NCI-H510A (cell line): Measurements from ENCODE around the gene TRIM28.
"Not testable (repeated sequence)": the region's sequence is repeated elsewhere in the genome, so short reads cannot be mapped to it uniquely, and the experiment has no call there.

Source experiments
- DNase-seq: peaks from one replicate; lab custom pipeline; 2025; lab: John Stamatoyannopoulos, UW

The TRIM28 gene

DNA sequence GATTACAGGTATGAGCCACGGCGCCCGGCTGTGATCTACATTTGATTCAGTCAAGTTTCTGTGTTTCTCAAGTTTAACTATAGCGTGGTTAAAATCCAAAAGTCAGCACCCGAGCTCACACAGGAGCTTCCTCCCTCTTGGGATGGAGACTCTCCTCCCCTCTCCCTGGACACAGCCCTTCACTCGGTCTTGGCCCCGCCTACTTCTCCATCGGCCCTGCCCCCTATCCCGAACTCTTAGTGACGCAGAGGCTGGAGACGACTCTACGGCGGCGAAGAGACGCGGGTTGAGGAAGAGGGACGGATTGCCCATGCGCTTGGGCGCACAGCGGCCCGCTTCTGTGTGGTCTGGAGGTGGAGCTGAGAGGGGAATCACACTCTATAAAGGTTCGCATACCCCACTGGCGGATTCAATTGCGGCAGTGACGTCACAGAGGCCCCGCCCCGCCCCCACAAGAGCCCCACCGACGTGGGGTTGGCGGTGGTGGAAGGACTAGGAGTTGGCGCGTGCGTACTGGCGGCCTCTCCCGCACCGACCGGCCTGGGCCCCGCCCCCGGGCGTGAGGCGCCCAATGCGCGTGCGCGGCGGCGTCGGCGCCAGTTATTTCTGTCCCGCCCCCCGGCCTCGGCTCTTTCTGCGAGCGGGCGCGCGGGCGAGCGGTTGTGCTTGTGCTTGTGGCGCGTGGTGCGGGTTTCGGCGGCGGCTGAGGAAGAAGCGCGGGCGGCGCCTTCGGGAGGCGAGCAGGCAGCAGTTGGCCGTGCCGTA lies at the start of gene TRIM28:
Gene TRIM28 (plus strand): TSS at position 239 of the 765 bp plus-strand sequence. CDS start 694 bp downstream, outside the sequence.
- DNase-seq: no peak

DNA sequence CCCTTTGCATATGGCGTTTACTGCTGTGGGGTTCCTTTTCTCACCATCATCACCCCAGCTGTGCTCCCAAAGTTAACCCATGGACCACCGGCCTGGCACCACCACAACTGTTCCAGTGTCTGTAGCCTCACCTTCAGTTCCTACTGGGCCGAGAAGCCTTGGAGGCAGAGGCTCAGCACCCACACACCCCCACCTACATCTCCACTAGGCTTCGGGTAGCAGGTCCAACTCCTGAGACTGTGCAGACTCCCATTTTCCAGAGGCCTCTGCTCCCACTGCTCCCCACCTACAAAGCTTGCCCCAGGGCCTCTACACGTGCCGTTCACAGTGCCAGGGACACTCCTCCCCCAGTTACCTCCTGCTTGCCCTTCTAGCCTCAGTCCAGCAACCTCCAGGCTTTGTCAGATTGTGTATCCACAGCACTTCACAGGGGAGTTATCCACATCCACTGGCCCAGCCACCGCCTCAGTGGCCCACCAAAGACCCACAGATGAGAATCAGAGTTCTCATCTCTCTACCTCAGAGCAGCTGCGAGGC lies 46.2 kb upstream of the TRIM28 start:
- DNase-seq: no peak

DNA sequence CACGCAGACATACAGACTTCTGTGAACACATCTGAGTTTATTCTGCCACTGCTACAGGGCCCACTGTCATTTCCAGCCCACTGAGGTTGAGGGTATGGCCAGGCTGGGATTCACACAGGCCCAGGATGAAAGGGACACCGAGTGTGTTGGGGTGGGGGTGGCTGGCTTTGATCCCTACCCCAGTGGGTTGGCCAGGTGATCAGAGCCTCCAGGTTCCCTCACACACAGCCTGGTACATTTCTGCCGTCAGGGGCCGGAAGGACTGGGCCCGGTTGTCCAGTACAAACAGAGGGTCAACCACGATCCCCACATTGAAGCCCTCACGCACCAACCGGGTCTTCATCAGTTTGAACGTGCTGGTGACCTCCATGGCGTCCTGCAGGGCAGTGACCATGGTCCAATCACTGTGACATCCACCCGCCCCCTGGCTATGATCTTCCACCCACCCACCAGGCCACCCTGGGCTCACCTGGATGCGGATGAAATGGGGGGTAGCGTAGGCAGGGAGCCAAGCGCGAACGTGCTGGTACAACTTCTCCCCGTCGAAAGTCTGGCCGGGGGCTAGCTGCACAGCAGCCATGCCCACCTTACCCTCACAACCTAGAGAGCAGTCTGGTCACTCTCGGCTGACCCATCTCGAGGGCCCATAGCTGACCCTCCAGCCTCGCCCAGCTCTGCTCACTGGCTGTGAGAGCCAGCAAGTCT lies 45.4 kb upstream of the TRIM28 start:
- DNase-seq: no peak

DNA sequence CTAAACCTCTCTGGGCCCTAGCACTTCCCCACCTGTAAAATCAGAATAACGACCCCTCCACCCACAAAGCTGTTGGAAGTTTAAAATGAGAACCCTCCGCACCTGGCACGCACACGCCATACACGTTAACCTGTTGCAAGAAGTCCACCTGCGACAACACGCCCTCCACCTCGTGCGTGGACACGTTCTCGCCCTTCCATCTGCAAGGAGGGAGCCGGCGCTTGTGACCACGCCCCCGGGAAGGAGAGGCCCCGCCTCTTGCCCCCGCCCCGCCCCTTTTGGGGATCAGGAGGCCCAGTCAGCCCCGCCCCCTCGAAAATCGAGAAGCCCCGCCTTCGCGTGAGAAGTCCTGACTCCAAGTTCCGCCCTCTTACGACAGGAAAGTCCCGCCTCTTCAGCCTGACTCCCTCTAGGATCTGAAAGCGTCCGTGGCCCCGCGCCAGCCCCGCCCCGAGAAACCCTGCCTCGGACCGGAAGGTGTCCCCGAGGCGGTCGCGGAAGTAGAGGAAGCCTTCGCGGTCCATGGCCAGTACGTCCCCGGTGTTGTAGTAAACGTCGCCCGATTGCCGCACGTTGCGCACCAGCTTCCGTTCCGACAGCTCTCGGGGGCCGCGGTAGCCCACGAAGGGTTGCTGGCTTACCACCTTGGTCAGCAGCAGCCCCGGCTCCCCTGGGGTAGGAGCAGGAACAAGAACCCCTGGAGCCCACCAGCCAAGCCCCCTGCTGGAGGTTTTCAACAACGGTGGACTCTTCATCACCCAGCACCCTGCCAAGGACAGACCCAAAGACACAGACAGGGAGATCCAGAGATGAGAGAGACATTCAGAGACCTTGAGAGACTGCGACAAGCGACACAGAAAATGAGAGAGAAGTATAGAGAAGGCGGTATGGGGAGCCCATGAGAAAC lies 44.6 kb upstream of the TRIM28 start:
- peak; percentile 89 for DNase-seq

DNA sequence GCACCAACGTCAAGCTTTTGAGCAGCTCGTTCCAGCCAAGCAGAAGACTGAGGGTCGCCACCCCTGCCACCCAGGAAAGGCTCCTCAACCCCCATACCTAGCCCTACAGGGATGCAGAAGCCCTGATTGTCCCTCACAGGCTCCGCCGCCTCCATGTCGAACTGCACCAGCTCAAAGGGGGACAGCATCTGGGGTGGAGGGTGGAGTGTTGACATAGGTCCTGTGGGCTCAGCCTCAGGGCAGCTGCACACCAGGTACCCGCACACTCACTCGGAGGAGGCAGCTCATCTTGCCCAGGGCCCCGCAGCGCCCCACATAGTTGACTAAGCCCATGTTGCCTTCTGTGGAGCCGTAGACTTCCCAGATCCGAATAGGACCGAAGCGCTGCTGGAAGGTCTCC lies 43.6 kb upstream of the TRIM28 start:
- DNase-seq: no peak

DNA sequence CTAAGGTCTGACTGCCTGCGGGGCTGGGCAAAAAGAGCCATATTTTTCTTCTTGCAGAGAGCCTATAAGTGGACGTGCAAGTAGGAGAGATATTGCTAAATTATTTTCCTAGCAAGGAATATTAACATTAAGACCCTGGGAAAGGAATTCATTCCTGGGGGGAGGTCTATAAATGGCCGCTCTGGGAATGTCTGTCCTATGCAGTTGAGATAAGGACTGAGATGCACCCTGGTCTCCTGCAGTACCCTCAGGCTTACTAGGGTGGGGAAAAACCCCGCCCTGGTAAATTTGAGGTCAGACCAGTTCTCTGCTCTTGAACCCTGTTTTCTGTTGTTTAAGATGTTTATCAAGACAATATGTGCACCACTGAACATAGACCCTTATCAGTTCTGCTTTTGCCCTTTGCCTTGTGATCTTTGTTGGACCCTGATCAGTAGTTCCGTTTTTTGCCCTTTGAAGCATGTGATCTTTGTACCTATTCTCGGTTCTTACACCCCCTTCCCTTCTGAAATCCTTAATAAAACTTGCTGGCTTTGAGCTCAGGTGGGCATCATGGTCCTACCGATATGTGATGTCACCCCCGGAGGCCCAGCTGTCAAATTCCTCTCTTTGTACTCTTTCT lies 36.2 kb upstream of the TRIM28 start:
- DNase-seq: not testable (repeated sequence)

DNA sequence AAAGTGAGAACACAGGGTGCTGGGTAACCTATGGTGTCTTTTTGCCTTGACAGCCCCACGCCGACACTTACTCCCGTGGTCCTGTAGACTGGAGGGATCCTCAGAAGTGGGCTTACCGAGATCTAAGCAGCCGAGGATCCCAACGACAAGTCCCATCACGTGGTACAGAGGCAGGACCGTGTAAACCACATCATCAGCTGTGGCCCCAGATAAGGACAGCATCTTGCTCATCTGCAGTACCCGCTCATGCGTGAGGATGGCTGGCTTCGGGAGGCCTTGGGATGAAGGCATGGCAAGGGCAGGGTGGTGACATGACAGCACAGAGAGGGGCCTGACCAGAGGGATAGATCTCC lies 34.2 kb upstream of the TRIM28 start:
- no peak for DNase-seq

DNA sequence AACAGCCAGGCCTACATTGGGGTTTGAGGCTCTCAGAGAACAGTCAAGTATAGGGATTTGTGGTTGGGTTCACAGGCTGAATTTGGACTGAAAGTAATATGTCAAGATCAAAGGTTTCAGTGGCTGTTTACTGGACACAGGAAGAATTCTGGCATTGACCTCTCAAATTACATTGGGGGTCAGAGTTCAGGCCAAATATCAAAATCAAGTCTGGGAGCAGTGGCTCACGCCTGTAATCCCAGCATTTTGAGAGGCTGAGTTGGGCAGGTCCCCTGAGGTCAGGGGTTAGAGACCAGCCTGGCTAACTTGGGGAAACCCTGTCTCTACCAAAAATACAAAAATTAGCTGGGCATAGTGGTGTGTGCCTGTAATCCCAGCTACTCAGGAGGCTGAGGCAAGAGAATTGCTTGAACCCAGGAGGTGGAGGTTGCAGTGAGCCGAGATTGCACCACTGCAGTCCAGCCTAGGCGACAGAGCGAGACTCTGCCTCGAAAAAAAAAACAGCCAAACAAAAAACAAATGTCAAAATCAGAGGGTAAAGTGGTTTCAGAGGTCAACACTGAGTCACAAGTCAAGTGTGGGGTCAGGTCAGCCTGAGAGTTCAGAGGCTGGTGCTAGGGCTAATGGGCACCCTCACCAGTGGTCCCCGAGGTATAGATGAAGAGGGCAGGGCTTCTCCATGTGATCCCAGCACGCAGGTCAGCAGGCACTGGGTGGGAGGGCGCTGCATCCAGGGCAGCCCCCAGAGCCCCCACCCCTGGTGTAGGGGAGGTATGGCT lies 33.6 kb upstream of the TRIM28 start:
- no peak for DNase-seq

DNA sequence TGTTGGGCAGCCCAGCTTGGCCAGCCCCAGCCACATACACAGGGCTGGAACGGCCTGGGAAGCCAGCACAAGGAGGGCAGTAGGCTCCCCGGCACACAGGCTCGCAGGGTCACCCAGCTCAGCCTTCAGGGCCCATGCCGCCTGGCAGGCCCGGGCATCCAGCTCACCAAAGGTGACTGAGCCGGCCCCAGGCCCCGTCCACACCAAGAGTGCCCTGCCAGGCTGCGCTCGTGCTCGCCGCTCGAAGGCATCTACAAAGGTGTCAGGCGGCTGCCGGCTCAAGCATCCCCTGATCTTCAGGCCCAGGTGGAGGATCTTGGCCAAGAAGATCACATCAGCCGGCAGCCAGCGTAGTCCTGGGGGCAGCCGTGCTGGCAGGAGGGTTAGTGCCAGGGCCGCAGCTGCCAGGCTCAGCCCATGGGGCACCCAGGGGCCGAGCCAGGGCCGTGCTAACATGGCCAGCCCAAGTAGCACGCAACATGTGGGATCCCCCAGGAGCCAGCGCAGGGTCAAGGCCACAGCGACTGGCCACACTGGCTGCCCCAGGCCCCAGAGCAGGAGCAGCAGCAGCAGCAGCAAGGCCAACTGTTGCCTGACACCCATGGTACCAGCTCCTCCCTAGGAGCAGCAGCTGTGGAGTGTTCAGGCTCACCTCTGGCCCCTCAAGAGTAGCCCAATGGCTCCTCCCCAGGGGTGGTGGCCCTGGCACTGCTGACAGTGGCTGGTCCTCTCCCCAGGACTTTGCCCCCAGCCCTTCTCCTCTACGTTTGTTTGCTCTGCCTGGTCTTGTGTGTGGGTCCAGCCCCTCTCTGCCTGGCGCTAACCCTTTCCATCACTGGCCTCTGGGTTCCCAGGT lies 32.3 kb upstream of the TRIM28 start, which contains the start of gene SLC27A5:
Gene SLC27A5 (minus strand): TSS at position 640 of the 856 bp plus-strand sequence. CDS start 37 bp downstream, at position 603.
- DNase-seq: no peak

DNA sequence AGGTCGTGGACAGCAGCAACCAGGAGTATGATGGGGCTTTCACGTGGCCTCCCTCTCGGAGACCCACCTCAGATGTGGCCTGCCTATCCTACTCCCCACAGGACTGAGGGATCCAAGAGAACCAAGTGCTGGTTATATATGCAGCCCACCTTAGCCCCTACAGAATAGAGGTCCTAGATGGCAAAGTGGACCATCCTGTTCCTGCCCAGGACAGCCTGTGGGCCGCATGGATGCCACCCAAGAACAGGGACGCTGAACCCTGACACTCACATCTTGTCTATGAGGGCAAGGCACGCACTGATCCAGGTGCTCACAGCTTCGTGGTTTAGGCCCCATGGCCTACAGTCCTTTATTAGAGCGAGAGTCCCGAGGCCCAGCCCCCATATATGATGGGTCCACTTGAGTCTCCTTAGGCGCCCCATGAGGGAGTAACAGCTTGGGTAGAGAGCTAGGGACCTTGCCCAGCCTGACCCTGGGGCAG lies 30.6 kb upstream of the TRIM28 start:
- no peak for DNase-seq

DNA sequence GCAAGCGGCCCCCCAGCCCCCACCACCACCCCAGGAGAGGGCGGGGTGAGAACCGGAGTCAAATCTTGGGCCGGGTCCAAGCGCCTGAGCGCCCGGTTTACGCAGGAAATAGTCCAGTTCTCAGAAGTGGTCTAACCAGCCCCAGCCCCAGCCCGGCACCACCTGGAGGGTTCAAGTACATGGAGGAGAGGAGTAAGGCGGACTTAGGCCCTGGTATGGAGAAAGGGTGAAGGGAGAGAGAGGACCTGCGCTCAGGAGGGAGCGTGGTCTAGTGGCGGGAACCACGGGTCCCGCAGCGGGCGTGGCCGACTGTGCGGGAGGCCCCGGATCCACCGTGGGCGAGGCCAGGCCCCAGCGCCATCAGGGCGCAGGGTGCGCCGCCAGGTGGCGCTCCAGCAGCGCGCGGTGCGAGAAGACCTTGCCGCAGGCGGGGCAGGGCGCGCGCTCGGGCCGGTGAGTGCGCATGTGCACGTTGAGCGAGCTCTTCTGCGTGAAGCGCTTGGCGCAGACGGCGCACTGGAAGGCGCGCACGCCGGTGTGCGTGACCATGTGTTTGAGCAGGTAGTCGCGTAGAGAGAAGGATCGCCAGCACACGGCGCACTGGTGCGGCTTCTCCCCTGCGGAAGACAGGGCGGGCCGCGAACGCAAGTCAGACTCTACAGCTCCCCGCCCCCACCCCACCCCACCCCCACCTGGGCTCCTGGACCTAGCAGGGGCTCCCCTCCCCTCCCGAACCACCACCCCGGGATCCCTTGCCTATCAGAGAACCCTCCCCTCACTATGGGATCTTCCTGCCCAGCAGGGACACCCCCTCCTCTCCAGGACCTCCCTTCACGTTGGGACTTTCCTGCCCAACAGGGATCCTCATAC lies 29.9 kb upstream of the TRIM28 start:
- peak; percentile 71 for DNase-seq

DNA sequence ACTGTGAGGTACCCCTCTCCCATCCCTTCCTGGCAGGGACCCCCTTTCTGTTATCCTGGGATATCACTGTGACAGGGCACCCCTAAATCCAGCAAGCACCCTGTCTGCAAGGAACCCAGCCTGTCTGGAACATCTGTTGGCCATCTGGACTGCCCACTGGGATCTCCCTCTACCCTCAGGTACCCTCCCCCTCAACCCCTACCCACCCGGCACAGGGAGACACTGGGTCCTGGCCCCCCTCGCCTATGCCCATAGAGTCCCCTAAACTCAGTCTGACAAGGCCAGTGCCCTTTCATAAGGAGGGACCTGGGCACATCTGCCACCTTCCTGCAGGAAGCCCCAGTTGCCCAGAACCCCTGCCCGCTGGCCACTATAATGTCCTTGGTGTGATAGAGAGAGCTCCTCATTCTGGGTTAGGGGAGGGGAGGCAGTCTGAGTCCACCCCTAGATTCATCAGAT lies 29.3 kb upstream of the TRIM28 start:
- DNase-seq: no peak

DNA sequence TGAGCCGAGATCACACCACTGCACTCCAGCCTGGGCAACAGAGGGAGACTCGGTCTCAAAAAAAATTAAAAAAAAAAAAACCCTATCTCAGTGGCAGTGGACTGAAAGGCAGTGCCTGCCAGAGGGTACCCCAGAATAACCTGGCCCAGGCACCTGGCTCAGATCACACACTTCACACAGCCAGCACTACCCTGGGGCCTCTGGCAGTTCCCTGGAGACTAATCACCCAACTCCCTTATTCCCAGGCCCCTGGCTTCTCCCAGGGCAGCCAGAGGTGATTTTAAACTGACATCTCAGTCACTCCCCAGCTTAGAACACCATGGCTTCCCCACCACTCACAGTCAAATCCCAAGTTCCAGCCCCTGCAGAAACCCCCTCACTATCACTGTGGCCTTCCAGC lies 28.6 kb upstream of the TRIM28 start:
- DNase-seq: no peak

DNA sequence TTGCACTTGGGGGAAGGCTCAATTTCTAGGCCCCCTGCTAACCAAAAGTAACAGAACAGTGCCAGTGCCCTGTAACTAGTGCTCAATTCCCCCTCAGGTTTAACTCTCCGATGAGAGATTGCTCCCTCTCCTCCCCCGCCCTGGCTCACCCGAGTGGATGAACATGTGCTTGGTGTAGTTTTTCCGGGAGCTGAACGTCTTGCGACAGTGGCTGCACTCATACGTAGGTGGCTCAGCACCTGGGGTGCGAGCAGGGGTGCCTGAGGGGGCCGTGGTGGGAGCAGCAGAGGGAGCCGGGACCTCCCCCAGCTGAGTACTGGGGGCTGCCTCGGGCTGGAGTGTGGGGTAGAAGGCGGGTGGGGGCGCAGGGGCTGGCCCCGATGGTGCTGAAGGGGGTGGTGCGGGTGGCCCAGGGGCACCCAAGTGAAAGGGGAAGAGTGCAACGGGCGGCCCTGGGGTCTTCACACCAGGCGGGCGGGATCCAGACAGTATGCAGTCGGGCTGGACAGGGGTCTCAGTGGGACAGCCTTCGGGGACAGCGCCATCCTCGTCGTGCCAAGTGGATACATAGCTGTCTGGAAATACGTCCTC lies 27.5 kb upstream of the TRIM28 start:
- DNase-seq: no peak

DNA sequence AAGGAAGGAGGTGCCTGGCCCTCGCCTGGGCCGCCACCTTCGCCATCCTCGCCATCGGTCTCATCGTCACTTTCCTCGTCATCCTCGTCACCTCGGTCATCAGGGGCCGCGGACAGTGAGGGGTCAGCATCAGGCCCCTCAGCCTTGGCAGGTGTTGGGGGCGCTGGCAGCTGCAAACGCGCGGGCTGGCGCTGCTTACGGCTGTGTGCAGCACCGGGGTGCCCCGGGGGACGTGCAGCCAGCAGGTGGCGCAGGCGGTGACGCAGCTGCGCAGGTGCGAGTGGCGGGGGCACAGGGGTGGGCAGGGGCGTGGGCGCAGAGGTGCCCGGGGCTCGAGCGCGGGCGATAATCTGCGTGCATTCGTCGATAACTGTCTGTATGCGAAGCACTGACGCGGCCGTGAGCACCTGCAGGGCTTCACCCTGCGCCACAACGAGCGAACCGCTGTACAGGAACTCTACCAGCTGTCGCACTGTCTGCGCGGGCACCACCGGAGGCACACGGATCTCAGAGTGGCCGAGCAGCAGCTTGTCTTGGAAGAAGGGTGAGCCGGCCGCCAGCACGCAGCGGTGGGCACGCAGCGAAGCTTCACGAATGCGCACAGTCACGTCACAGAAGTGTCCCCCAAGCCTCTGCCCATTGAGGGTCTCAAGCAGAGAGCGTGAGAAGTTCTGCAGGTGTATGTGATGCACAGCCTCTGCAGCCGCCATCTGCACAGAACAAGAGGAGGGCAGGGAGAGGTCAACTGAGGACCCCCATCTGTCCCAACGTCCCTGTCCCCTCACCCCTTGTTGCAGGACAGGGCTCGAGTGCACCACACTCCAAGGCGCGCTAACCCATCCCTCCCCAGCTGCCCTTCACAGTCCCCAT lies 26.7 kb upstream of the TRIM28 start:
- DNase-seq: no peak

DNA sequence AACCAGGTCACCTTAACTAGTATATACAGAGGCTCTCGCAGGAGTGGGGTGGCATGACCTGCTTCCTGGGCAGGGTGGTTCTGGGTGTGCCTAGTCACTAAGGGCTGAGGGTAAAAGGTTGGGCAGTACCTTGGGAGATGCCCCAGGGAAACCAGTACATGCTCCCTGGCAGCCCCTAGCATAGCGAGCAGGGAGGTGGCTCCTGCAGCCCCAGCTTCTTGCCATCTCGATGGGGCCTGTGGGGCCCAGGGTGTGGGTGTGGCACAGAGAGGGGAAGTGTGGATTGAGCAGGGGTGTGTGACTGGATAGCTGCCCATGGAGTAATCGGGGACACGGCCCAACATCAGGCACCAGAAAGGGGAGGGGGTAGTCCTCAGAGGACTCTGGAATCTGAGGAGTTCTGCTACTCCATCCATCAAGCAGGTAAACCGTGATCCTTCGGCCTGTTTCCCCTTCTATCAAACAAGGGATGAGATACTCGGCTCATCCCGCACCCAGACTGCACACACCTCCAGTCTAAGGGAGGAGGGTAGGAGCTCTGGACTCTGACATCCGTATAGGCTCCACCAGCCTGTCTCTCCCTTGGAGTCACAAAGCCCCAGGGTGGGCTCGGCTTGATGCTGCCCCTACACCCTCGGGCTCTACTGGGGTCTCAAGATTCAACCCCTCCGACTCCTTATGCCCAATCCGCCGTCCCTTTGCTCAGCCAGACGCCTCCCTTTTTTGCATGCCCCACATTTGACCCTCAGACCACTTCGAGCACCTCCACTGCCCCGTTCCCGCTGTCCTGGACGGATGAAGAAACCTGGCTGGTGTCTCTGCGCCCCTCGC lies 25.4 kb upstream of the TRIM28 start:
- no peak for DNase-seq

DNA sequence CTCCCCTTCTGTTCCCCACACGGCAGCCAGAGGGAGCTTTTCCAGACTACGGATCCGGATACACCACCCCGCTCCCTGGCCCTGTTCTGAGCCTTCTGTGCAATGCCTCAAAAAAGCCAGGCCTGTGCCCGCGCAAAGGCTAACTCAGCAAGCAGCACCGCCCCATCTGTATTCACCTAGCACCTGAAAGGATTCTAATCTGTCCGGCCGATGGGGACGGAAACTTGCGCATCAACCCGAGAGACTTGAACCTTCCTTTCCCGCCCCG lies 24.8 kb upstream of the TRIM28 start:
- peak; percentile 60 for DNase-seq
